WI38 (cell line): ENCODE results near the gene RNF141.

Experiments used
- H3K4me3 ChIP-seq: 2 replicates; pipeline ENCODE4 v1.5.1; 2011; ENCODE audit warnings: low read depth, mild to moderate bottlenecking, control low read depth, low read length
- CTCF ChIP-seq: IDR thresholded peaks from 2 replicates; pipeline ENCODE4 v1.5.1; 2012; ENCODE audit warnings: low read depth, mild to moderate bottlenecking, control low read depth, low read length

Gene RNF141

DNA sequence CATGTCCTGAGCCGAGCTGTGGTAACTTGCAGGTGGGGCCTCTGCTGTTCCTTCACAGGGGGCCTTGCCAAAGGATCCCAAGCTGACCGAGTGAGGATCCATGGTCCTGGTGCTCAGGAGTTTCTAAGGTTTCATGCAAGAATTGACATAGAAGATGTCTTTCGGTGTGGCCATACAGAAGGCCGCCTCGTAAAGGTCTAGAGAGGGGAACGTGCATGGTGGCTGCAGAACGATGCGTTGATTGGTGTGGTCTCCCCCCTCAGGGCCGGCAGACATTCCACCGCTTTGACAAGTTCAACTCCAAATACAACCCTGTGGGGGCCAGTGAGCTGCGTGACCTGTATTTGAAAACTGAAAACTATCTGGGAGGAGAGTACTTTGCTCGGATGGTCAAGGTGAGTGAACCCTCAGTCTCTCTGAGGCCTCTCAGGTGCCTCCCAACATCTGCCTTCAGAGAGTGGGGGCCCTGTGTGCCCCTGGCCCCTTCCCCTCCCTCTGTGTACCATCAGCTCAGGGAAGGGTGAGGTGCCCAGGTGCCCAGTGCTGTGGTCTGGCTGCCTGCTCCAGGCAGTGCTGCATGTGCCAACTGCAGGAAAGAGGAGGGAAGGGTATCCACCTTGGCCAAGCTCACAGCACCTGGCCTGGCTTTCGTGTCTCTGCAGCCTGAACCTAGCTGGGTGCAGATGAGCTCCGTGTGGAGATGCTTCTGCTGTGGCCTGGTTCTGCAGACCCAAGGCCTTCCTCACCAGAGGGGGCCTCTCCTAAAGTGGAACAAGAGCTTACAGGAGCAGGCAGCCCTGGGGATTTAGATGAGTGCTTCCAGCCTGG, 46.1 kb downstream of the RNF141 start:
- no peak overlapping the region for H3K4me3 ChIP-seq
- TF ChIP-seq CTCF = no peak

DNA sequence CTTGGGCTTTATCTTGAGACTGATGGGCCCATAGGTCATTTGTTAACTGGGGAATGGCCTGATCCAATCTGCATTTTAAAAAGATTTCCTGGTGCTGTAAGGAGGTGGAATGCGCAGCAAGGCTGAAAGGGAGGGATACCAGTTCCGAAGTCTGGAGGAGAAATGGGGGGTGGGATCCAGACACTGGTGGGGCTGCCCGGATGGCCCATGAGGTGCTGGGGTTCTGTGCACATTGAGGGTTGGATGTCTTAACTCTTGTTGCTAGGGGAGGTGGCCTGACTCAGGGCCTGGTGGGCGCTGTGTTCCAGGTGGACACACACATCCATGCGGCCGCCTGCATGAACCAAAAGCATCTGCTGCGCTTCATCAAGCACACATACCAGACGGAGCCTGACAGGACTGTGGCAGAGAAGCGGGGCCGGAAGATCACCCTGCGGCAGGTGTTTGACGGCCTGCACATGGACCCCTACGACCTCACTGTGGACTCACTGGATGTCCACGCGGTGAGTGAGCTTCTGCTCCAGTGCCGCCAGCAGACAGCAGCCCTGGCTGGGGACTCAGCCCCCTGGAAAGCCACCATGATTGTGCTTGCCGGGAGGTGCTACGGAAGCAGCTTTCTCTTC, 47.8 kb downstream of the RNF141 start:
- H3K4me3 ChIP-seq = no peak overlapping the region
- no peak for TF ChIP-seq CTCF

DNA sequence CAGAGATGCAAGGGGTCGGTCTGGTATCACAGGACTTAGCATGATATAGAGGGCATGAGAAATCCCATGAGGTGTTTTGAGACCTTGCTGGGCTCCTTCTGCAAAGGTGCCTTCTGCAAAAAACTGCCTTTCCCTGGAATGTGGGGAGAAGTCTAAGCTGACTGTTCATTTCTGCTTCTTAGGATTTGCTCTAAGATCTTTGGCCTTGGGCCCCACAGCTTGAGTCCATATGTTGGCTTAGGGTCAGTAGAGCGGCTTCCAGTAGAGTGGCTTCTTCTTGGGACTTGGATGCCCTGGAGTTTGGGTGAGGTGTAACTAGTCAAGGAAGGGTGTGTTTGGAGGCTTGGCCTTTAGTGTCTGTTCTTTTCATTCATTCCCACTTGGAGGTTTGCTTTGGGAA, 48.9 kb downstream of the RNF141 start:
- no peak for TF ChIP-seq CTCF

DNA sequence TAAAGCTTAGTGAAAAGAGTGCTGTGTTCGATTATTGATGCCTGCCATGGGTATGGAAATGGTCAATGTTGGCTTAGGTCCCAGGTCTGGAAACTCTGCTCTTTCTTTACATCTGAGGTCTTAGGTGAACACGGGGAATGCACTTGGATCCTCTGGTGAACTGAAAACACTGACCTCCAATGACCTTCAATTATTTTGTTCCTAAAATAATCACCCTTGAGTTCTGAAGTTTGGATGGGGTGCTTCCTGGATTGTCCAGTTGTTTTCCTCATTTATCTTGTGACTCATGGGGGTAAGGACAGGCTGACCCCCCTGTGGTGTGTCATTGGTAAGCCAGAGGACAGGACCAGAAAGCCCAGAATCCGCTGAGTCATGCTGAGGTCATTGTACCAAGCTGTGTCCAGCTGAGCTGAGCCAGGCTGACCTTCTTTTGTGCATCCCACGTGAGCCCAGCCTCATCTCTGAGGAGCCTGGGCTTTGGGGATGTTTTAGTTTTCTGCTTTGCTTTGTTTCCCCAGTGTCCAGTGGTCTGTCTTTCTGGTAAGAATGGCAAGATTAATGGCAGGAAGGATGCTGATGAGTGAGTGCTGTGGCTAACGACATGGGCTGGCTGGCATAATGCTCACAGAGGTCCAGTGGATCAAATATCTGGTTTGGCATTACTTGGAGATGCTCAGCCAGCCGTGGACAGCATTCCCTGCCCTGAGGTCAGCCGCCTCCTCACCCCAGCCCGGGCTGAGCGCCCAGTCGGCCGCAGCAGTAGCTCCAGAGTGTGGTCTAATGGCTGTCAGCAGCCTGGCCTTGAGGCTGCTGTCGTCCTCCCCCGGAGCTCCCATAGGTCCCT, 50.4 kb downstream of the RNF141 start:
- TF ChIP-seq CTCF = no peak

More for the DNA sequence above, 48.9 kb downstream of the RNF141 start:
- no peak overlapping the region for H3K4me3 ChIP-seq

DNA sequence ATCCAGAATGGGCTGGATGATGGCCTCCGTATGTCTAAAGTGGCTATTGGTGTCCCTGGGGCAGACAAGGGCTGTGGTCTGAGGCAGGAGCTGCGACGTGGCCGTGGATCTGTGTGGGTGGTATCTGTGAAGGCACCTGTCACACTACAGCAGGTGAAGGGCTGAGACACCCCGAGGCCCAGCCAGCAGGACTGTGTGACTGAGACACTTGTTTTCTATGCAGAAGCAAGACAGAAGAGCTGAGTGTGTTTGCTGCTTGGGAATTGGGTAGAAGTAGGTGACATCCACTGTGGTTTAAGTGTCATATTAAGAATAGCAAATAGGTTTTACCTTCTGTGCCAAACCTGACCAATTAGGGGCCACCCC, 51.0 kb downstream of the RNF141 start:
- H3K4me3 ChIP-seq = no peak overlapping the region
- TF ChIP-seq CTCF = no peak

More for the DNA sequence above, 50.4 kb downstream of the RNF141 start:
- 0 out of 2 replicates have a peak overlapping the region, but pooled peaks have one; percentile 22 for H3K4me3 ChIP-seq

DNA sequence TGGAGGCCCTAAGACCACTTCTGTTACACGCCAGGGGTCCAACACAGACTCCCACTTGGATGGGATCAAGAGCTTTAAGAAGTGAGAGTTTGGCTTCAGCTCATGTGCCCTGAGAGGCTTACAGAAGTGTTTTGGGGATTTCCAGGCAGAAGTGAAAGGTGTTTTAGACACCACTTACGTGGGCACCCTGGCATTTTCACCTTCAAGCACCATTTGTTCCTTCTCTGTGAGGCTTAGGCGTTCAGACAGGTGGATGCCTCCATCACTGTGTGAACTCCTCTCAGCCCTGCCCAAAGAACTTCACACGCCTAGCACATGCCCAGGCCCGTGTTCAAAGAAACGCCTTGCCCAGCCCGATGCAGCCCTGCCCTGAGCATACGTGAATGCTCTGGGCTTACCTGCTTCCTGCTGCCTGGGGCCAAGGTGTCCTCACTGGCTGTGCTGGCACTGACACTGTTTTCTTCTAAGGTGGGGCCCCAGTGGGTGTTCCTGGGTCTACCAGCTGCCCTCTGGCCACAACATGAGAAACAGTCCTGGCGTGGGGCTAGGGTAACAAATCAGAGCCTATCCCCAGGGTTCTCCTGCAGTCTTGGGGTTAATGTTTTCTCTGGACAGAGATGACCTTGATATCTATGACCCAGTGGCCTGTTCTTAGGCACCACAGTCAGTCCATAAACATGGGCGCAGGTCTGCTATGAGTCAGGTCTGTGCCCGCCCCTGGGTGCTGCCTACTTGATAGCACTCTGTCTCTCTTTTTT, 51.9 kb downstream of the RNF141 start:
- H3K4me3 ChIP-seq = no peak overlapping the region
- no peak for TF ChIP-seq CTCF
